ENCODE data around the gene METTL1.
A peak's percentile ranks its signal among the peaks of the same experiment; 100 is the strongest.

METTL1 gene

DNA sequence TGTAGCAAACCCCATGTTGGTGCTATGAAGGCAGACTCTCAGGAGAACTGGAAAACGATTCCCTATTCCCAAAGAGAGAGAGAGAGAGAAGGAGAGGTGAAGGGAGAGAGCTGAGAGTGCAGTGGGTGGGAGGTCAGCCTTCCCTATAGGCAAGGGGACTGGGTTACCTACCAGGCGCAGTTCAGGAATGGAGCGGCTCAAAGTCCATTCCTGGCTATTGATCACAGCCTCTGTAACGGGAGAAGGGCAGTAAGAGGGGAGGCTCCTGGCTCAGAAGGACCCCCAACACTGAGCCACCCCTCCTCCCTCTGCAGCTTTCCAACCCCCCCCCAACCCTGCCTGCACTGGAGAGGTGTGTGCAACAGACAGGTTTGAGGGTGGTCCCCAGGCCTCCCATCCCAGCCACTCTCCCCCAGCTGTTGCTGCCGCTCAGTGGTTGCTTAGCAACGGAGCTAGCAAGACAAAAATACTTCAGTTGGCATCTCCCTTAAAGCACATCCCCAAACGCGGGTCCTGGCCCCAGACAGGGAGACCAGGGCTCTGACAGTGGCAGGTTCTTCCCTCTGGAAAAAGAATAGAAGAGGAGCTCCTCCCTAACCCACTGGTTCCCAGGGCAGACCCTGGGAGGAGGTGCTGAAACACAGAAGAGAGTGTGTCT is 36.6 kb downstream of the METTL1 start:
- Histone ChIP-seq H3K4me3 (ENCODE audit: low read depth in 1 of 2, low read length in 2 of 2) (no peak overlapping the region), H3K4me1 (ENCODE audit: insufficient read depth, low read length) (peaks cover 15% of the 10 kb centered on the region), H3K27ac (ENCODE audit: low read length) (no peak overlapping the region), H3K79me2 (ENCODE audit: insufficient read depth, low read length) (peaks cover 16% of the 10 kb centered on the region), H3K4me2 (ENCODE audit: insufficient read depth, low read length) (no peak overlapping the region), H3K9ac (ENCODE audit: low read depth, low read length) (no peak overlapping the region), H3K36me3 (ENCODE audit: insufficient read depth, low read length) (peaks cover 55% of the 10 kb centered on the region), H4K20me1 (ENCODE audit: insufficient read depth, low read length) (peaks cover 15% of the 10 kb centered on the region), H3K9me3 (ENCODE audit: insufficient read depth, low read length, severe bottlenecking) (no peaks in the 10 kb centered on the region), H2AFZ (ENCODE audit: low read depth, low read length) (no peak overlapping the region), H3K27me3 (ENCODE audit: insufficient read depth, low read length, poor library complexity) (no peaks in the 10 kb centered on the region)
- no peak for DNase-seq
- 0 out of 3 replicates have a peak, but pooled peaks have one; percentile 5 for ATAC-seq (ENCODE audit: insufficient read depth, low read depth)
- TF ChIP-seq EZH2 (IDR thresholded peaks at IDR 0.05; ENCODE audit: borderline replicate concordance, low read depth, low read length, severe bottlenecking) = no peak
- TF ChIP-seq, protein P1, sequence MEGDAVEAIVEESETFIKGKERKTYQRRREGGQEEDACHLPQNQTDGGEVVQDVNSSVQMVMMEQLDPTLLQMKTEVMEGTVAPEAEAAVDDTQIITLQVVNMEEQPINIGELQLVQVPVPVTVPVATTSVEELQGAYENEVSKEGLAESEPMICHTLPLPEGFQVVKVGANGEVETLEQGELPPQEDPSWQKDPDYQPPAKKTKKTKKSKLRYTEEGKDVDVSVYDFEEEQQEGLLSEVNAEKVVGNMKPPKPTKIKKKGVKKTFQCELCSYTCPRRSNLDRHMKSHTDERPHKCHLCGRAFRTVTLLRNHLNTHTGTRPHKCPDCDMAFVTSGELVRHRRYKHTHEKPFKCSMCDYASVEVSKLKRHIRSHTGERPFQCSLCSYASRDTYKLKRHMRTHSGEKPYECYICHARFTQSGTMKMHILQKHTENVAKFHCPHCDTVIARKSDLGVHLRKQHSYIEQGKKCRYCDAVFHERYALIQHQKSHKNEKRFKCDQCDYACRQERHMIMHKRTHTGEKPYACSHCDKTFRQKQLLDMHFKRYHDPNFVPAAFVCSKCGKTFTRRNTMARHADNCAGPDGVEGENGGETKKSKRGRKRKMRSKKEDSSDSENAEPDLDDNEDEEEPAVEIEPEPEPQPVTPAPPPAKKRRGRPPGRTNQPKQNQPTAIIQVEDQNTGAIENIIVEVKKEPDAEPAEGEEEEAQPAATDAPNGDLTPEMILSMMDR (IDR thresholded peaks at IDR 0.05; ENCODE audit: borderline replicate concordance, extremely low read depth, low read length, poor library complexity, severe bottlenecking) = no peak

GRCh38 chr12:57734591-57734990 is 37.3 kb downstream of the METTL1 start:
- Histone ChIP-seq H3K4me1 (ENCODE audit: insufficient read depth, low read length) (peaks cover 8% of the 10 kb centered on the region), H3K9me3 (ENCODE audit: insufficient read depth, low read length, severe bottlenecking) (no peaks in the 10 kb centered on the region), H4K20me1 (ENCODE audit: insufficient read depth, low read length) (peaks cover 12% of the 10 kb centered on the region), H3K79me2 (ENCODE audit: insufficient read depth, low read length) (peaks cover 9% of the 10 kb centered on the region), H3K27ac (ENCODE audit: low read length) (no peak overlapping the region), H3K36me3 (ENCODE audit: insufficient read depth, low read length) (peaks cover 62% of the 10 kb centered on the region), H3K4me2 (ENCODE audit: insufficient read depth, low read length) (no peak overlapping the region), H3K9ac (ENCODE audit: low read depth, low read length) (no peak overlapping the region), H2AFZ (ENCODE audit: low read depth, low read length) (no peak overlapping the region), H3K27me3 (ENCODE audit: insufficient read depth, low read length, poor library complexity) (no peaks in the 10 kb centered on the region), H3K4me3 (ENCODE audit: low read depth in 1 of 2, low read length in 2 of 2) (no peak overlapping the region)
- TF ChIP-seq, protein P1 (IDR thresholded peaks at IDR 0.05; ENCODE audit: borderline replicate concordance, extremely low read depth, low read length, poor library complexity, severe bottlenecking) = no peak
- no peak for TF ChIP-seq EZH2 (IDR thresholded peaks at IDR 0.05; ENCODE audit: borderline replicate concordance, low read depth, low read length, severe bottlenecking)
- ATAC-seq (ENCODE audit: insufficient read depth, low read depth) (no peak), DNase-seq (no peak)

DNA sequence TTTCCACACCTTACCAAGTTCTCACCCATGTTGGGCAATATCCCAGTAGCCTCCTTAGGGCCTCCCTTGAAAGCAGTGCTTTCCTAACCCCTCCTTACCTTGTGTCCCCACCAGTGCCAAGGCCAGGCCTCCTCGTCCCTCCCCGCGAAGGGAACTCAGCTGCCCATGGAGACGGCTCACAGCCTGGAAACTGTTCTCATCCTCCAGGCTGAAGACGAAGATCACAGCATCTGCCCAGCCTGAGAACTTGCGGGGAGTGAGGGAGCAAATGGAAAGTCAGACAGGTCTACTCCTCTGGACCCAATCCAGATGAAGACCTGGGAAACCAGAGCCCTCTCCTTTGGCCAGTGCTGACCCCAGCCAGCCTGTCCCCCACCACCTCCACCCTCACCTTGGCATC is 38.0 kb downstream of the METTL1 start:
- TF ChIP-seq EZH2 (IDR thresholded peaks at IDR 0.05; ENCODE audit: borderline replicate concordance, low read depth, low read length, severe bottlenecking) = no peak
- TF ChIP-seq, protein P1 (IDR thresholded peaks at IDR 0.05; ENCODE audit: borderline replicate concordance, extremely low read depth, low read length, poor library complexity, severe bottlenecking) = no peak
- no peak overlapping the region for H2AFZ ChIP-seq (ENCODE audit: low read depth, low read length)
- H3K9me3 ChIP-seq (ENCODE audit: insufficient read depth, low read length, severe bottlenecking) = no peaks in the 10 kb centered on the region
- no peak overlapping the region for H3K9ac ChIP-seq (ENCODE audit: low read depth, low read length)
- H3K4me1 ChIP-seq (ENCODE audit: insufficient read depth, low read length) = peaks cover 1% of the 10 kb centered on the region; the same call in 1 of the 2 replicates
- H3K36me3 ChIP-seq (ENCODE audit: insufficient read depth, low read length) = peaks cover 65% of the 10 kb centered on the region
- H3K4me3 ChIP-seq (ENCODE audit: low read depth in 1 of 2, low read length in 2 of 2) = no peak overlapping the region
- peaks cover 5% of the 10 kb centered on the region for H4K20me1 ChIP-seq (ENCODE audit: insufficient read depth, low read length)
- peaks cover 2% of the 10 kb centered on the region for H3K79me2 ChIP-seq (ENCODE audit: insufficient read depth, low read length)
- no peak for ATAC-seq (ENCODE audit: insufficient read depth, low read depth)
- no peak overlapping the region for H3K4me2 ChIP-seq (ENCODE audit: insufficient read depth, low read length)
- H3K27ac ChIP-seq (ENCODE audit: low read length) = no peak overlapping the region
- no peak for DNase-seq
- no peaks in the 10 kb centered on the region for H3K27me3 ChIP-seq (ENCODE audit: insufficient read depth, low read length, poor library complexity)
